HG02678 (cell line): Measurements from ENCODE around the gene MRPS9.

ENCODE experiments used
- ATAC-seq: cut with Tn5 transposase; IDR thresholded peaks from one replicate; pipeline ENCODE4 v1.9.1; 2021; ENCODE audit warnings: mild to moderate bottlenecking, moderate library complexity; ENCODE audit not compliant: unreplicated experiment

MRPS9 gene

DNA sequence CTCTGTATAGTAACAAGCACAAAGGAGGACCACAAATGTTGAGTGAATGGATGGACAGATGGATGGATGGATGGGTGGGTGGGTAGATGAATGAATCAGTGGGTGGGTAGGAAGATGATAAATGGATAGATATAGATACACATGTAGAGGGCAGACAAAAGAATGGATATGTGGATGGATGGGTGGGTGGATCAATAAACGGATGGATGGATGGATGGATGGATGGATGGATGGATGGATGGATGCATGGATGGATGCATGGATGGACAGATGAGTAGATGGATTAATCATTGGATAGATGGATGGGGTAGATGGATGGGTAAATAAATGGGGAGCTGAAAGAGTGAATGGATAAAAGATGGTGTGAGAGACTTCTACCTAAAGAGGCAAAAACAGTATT, 111.4 kb downstream of the MRPS9 start:
- ATAC-seq: no peak
